Subcutaneous adipose tissue (tissue), 4 donors: ENCODE measurements around the gene FOLR2. TPM values are rescaled to one million over a fixed set of nuclear protein-coding genes. Genes with fewer than 3 reads are reported as not detected.

ENCODE experiments used
- CTCF ChIP-seq: fragments of 450-650 bp; IDR thresholded peaks from one replicate; pipeline ENCODE4 v1.5.1; 2016; ENCODE audit warnings: low read depth, mild to moderate bottlenecking, control low read depth, antibody characterized with exemption, moderate library complexity
- total RNA-seq, 4 donors: library from RNA; depleted of rRNA; stranded (reverse); fragments of >200 nt; gene quantifications; one replicate each; pipeline ENCODE4 v1.1.0, GENCODE V29; 2016

The FOLR2 gene
- total RNA-seq, 4 donors from 2014 or later, result 75.9 to 140 (median 136) TPM

GRCh38 chr11:72222907-72223614 is 6.5 kb downstream of the FOLR2 start:
- TF ChIP-seq CTCF, result no peak

- no peak for TF ChIP-seq CTCF
These were observed 7.3 kb downstream of the FOLR2 start for GRCh38 chr11:72223615-72224563.

- TF ChIP-seq CTCF, result no peak
These were observed 8.2 kb downstream of the FOLR2 start, which contains the start of gene INPPL1 for GRCh38 chr11:72224564-72225410. Gene INPPL1, plus strand, starts transcription at chr11:72224767. Its CDS starts 218 bp downstream, at chr11:72224985.

GRCh38 chr11:72225411-72225951 is 8.9 kb downstream of the FOLR2 start:
- no peak for TF ChIP-seq CTCF

GRCh38 chr11:72226701-72227100 is 10.1 kb downstream of the FOLR2 start:
- no peak for TF ChIP-seq CTCF

- TF ChIP-seq CTCF, result no peak
These were observed 11.0 kb downstream of the FOLR2 start for GRCh38 chr11:72227316-72228228.
